Testis (tissue), 2 donors: Measurements from ENCODE around the gene GPX6.
"Not testable (repeated sequence)": the region's sequence is repeated elsewhere in the genome, so short reads cannot be mapped to it uniquely, and the experiment has no call there.

Experiments
- POLR2A ChIP-seq: fragments of 450-650 bp; IDR thresholded peaks from one replicate; pipeline ENCODE4 v1.6.1; 2017; ENCODE audit warnings: antibody characterized with exemption, mild to moderate bottlenecking, moderate library complexity
- TF ChIP-seq, protein P1 (sequence below), 3 experiments: fragments of 450-650 bp in 2 of 3; fragments of 200-600 bp in 1 of 3; sonication (generic) in 1 of 3; IDR thresholded peaks; one replicate each; pipeline ENCODE4 v1.5.1; 2016 to 2019; ENCODE audit warnings: antibody characterized with exemption in 3 of 3, mild to moderate bottlenecking in 2 of 3, moderate library complexity in 1 of 3

GRCh38 chr6:28502136-28502535 lies 13.5 kb downstream of the GPX6 start:
- TF ChIP-seq, protein P1, sequence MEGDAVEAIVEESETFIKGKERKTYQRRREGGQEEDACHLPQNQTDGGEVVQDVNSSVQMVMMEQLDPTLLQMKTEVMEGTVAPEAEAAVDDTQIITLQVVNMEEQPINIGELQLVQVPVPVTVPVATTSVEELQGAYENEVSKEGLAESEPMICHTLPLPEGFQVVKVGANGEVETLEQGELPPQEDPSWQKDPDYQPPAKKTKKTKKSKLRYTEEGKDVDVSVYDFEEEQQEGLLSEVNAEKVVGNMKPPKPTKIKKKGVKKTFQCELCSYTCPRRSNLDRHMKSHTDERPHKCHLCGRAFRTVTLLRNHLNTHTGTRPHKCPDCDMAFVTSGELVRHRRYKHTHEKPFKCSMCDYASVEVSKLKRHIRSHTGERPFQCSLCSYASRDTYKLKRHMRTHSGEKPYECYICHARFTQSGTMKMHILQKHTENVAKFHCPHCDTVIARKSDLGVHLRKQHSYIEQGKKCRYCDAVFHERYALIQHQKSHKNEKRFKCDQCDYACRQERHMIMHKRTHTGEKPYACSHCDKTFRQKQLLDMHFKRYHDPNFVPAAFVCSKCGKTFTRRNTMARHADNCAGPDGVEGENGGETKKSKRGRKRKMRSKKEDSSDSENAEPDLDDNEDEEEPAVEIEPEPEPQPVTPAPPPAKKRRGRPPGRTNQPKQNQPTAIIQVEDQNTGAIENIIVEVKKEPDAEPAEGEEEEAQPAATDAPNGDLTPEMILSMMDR (IDR thresholded peaks at IDR 0.05), result not testable (repeated sequence)
- not testable (repeated sequence) for TF ChIP-seq POLR2A
